ENCODE data around the gene NEK3. TPM values are rescaled to one million over a fixed set of nuclear protein-coding genes. Genes with fewer than 3 reads are reported as not detected.

The NEK3 gene
- total RNA-seq, 1 experiment from 2014 or later, result 6.9 TPM

DNA sequence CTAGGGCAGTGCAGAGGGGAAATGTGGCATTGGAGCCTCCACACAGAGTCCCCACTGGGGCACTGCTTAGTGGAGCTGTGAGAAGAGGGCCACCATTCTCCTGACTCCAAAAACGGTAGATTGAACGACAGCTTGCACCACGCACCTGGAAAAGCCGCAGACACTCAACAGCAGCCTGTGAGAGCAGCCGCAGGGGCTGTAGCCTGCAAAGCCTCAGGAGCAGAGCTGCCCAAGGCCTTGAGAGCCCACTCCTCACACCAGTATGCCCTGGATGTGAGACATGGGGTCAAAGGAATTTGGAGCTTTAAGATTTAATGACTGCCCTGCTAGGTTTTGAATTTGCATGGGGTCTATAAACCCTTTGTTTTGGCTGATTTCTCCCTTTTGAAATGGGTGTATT is 62.2 kb downstream of the NEK3 start:
- no peak for DNase-seq
- CTCF ChIA-PET, result no interaction called here
- intact Hi-C loops (cut with micrococcal nuclease), result no loop called here

DNA sequence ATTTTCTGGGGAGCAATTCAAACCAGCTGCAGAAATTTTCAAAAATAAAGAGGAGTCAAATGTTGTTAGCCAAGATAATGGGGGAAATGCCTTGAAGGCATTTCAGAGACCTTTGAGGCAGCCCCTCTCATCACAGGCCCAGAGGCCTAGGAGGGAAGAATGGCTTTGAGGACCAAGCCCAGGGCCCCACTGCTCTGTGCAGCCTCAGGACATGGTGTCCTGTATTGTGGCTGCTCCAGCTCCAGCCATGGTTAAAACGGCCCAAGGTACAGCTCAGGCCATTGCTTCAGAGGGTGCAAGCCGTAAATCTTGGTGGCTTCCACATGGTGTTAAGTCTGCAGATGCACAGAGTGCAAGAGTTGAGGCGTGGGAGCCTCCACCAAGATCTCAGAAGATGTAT is 62.6 kb downstream of the NEK3 start:
- H3K79me2 ChIP-seq (ENCODE audit: low read length), result no peaks in the 10 kb centered on the region
- no peak for ATAC-seq

More for the DNA sequence above, 62.2 kb downstream of the NEK3 start:
- Histone ChIP-seq H4K20me1 (ENCODE audit: low read length) (no peaks in the 10 kb centered on the region), H3K4me1 (ENCODE audit: insufficient read depth, low read length) (no peaks in the 10 kb centered on the region), H3K9ac (ENCODE audit: low read length) (no peak overlapping the region), H2AFZ (ENCODE audit: low read length) (no peak overlapping the region), H3K4me2 (ENCODE audit: low read length) (no peak overlapping the region), H3K4me3 (ENCODE audit: low read length) (no peak overlapping the region), H3K27ac (ENCODE audit: low read length) (no peak overlapping the region), H3K36me3 (ENCODE audit: low read depth, low read length) (no peaks in the 10 kb centered on the region), H3K9me2 (replicated peaks; ENCODE audit: low read length) (no peaks in the 10 kb centered on the region), H3F3A (ENCODE audit: low read length, unreplicated experiment) (no peaks in the 10 kb centered on the region), H3K79me2 (ENCODE audit: low read length) (no peaks in the 10 kb centered on the region), H3K27me3 (ENCODE audit: low read length) (no peaks in the 10 kb centered on the region), H3K9me3 (ENCODE audit: low read length) (no peaks in the 10 kb centered on the region)
- no peak for ATAC-seq
- BruUV-seq (replicated peaks), result no TSS peak
- POLR2A ChIA-PET (ENCODE audit: unreplicated experiment), result no interaction called here
- no peak for TF ChIP-seq EZH2 (IDR thresholded peaks at IDR 0.05; ENCODE audit: low read length, unreplicated experiment)
- TF ChIP-seq, protein P1, sequence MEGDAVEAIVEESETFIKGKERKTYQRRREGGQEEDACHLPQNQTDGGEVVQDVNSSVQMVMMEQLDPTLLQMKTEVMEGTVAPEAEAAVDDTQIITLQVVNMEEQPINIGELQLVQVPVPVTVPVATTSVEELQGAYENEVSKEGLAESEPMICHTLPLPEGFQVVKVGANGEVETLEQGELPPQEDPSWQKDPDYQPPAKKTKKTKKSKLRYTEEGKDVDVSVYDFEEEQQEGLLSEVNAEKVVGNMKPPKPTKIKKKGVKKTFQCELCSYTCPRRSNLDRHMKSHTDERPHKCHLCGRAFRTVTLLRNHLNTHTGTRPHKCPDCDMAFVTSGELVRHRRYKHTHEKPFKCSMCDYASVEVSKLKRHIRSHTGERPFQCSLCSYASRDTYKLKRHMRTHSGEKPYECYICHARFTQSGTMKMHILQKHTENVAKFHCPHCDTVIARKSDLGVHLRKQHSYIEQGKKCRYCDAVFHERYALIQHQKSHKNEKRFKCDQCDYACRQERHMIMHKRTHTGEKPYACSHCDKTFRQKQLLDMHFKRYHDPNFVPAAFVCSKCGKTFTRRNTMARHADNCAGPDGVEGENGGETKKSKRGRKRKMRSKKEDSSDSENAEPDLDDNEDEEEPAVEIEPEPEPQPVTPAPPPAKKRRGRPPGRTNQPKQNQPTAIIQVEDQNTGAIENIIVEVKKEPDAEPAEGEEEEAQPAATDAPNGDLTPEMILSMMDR (conservative IDR thresholded peaks at IDR 0.05; ENCODE audit: low read depth, low read length), result no peak

DNA sequence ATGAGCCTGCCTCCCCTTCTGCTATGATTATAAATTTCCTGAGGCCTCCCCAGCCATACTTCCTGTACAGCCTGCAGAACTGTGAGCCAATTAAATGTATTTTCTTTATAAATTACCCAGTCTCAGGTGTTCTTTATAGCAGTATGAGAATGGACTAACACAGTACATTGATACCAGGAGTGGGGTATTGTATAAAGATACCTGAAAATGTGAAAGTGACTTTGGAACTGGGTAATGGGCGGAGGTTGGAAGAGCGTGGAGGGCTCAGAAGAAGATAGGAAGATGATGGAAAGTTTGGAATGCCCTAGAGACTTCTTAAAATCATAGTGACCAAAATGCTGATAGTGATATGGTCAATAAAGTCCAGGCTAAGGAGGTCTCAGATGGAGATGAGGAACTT is 63.3 kb downstream of the NEK3 start:
- intact Hi-C loops (cut with micrococcal nuclease), result no loop called here
- no peaks in the 10 kb centered on the region for H3K27me3 ChIP-seq (ENCODE audit: low read length)
- H4K20me1 ChIP-seq (ENCODE audit: low read length), result no peaks in the 10 kb centered on the region
- H3K9me3 ChIP-seq (ENCODE audit: low read length), result no peaks in the 10 kb centered on the region
- H3K27ac ChIP-seq (ENCODE audit: low read length), result no peak overlapping the region
- H2AFZ ChIP-seq (ENCODE audit: low read length), result no peak overlapping the region
- no TSS peak for BruUV-seq (replicated peaks)
- ChIA-PET POLR2A (ENCODE audit: unreplicated experiment) (no interaction called here), CTCF (no interaction called here)
- no peaks in the 10 kb centered on the region for H3K9me2 ChIP-seq (replicated peaks; ENCODE audit: low read length)
- H3K9ac ChIP-seq (ENCODE audit: low read length), result no peak overlapping the region
- H3K36me3 ChIP-seq (ENCODE audit: low read depth, low read length), result no peaks in the 10 kb centered on the region
- ATAC-seq, result no peak
- H3K4me1 ChIP-seq (ENCODE audit: insufficient read depth, low read length), result no peaks in the 10 kb centered on the region
- H3F3A ChIP-seq (ENCODE audit: low read length, unreplicated experiment), result no peaks in the 10 kb centered on the region
- DNase-seq, result no peak
- H3K4me2 ChIP-seq (ENCODE audit: low read length), result no peak overlapping the region
- no peak overlapping the region for H3K4me3 ChIP-seq (ENCODE audit: low read length)
- no peaks in the 10 kb centered on the region for H3K79me2 ChIP-seq (ENCODE audit: low read length)
- TF ChIP-seq EZH2phosphoT487 (IDR thresholded peaks at IDR 0.05; ENCODE audit: borderline replicate concordance, low read length), result no peak
- TF ChIP-seq, protein P1 (conservative IDR thresholded peaks at IDR 0.05; ENCODE audit: low read depth, low read length), result no peak
- TF ChIP-seq EZH2 (IDR thresholded peaks at IDR 0.05; ENCODE audit: low read length, unreplicated experiment), result no peak

More for the DNA sequence above, 62.6 kb downstream of the NEK3 start:
- Histone ChIP-seq H3K36me3 (ENCODE audit: low read depth, low read length) (no peaks in the 10 kb centered on the region), H3K9ac (ENCODE audit: low read length) (no peak overlapping the region), H3K4me2 (ENCODE audit: low read length) (no peak overlapping the region), H3K27me3 (ENCODE audit: low read length) (no peaks in the 10 kb centered on the region), H3F3A (ENCODE audit: low read length, unreplicated experiment) (no peaks in the 10 kb centered on the region), H2AFZ (ENCODE audit: low read length) (no peak overlapping the region), H4K20me1 (ENCODE audit: low read length) (no peaks in the 10 kb centered on the region), H3K9me2 (replicated peaks; ENCODE audit: low read length) (no peaks in the 10 kb centered on the region), H3K27ac (ENCODE audit: low read length) (no peak overlapping the region), H3K9me3 (ENCODE audit: low read length) (no peaks in the 10 kb centered on the region), H3K4me1 (ENCODE audit: insufficient read depth, low read length) (no peaks in the 10 kb centered on the region), H3K4me3 (ENCODE audit: low read length) (no peak overlapping the region)
- TF ChIP-seq EZH2phosphoT487 (IDR thresholded peaks at IDR 0.05; ENCODE audit: borderline replicate concordance, low read length) (no peak), EZH2 (IDR thresholded peaks at IDR 0.05; ENCODE audit: low read length, unreplicated experiment) (no peak)
- TF ChIP-seq, protein P1 (conservative IDR thresholded peaks at IDR 0.05; ENCODE audit: low read depth, low read length), result no peak
- ChIA-PET CTCF (no interaction called here), POLR2A (ENCODE audit: unreplicated experiment) (no interaction called here)
- BruUV-seq (replicated peaks), result no TSS peak
- intact Hi-C loops (cut with micrococcal nuclease), result no loop called here
- DNase-seq, result no peak
